Measurements from ENCODE around the gene ZNF423. TPM values are rescaled to one million over a fixed set of nuclear protein-coding genes. Genes with fewer than 3 reads are reported as not detected.

Gene ZNF423
- total RNA-seq, 1 donor from 2014 or later: 19.8 TPM

GRCh38 chr16:49499869-49500610, 355.9 kb downstream of the ZNF423 start:
- no peak for TF ChIP-seq CTCF (IDR thresholded peaks at IDR 0.05; ENCODE audit: unreplicated experiment)
- peaks cover 4% of the 10 kb centered on the region for H3K4me1 Mint-ChIP-seq
- H3K4me3 Mint-ChIP-seq: no peak overlapping the region
- H3K27ac Mint-ChIP-seq: peak overlapping the region; percentile 32
- no peak for DNase-seq (ENCODE audit: low spot score in 2 of 2, unreplicated experiment in 2 of 2)
- no peaks in the 10 kb centered on the region for H3K9me3 Mint-ChIP-seq
- H3K27me3 Mint-ChIP-seq (ENCODE audit: low read depth): no peaks in the 10 kb centered on the region
- H3K36me3 Mint-ChIP-seq: peaks cover 2% of the 10 kb centered on the region

DNA sequence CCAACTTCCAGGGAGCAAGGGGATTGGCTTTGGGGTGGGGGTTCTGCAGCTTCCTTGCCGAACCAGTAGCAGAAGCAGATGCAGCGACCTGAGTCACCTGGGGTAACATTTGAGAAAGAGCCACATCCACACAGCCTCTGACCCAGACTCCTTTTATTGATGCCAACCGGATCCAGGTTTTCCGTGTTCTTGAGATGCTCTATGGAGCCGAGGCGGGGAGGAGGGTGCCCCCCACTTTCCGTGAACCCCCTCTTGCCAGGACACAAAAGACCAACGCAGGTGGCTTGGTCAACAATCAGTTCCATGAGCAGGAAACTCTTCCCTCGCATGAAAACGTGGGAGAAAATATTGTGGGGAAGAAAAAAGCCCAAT, 356.5 kb downstream of the ZNF423 start:
- H3K9me3 Mint-ChIP-seq: no peaks in the 10 kb centered on the region
- no peak for TF ChIP-seq CTCF (IDR thresholded peaks at IDR 0.05; ENCODE audit: unreplicated experiment)
- DNase-seq (ENCODE audit: low spot score in 2 of 2, unreplicated experiment in 2 of 2): no peak
- no peak overlapping the region for H3K4me3 Mint-ChIP-seq
- H3K27me3 Mint-ChIP-seq (ENCODE audit: low read depth): no peaks in the 10 kb centered on the region
- peaks cover 4% of the 10 kb centered on the region for H3K4me1 Mint-ChIP-seq
- H3K36me3 Mint-ChIP-seq: peaks cover 2% of the 10 kb centered on the region
- no peak overlapping the region for H3K27ac Mint-ChIP-seq

- no peaks in the 10 kb centered on the region for H3K9me3 Mint-ChIP-seq
- TF ChIP-seq CTCF (IDR thresholded peaks at IDR 0.05; ENCODE audit: unreplicated experiment): no peak
- DNase-seq (ENCODE audit: low spot score in 2 of 2, unreplicated experiment in 2 of 2): no peak
- peaks cover 4% of the 10 kb centered on the region for H3K4me1 Mint-ChIP-seq
- no peak overlapping the region for H3K27ac Mint-ChIP-seq
- peaks cover 2% of the 10 kb centered on the region for H3K36me3 Mint-ChIP-seq
- H3K27me3 Mint-ChIP-seq (ENCODE audit: low read depth): no peaks in the 10 kb centered on the region
- no peak overlapping the region for H3K4me3 Mint-ChIP-seq
Observed at GRCh38 chr16:49498666-49499413, 357.1 kb downstream of the ZNF423 start.

DNA sequence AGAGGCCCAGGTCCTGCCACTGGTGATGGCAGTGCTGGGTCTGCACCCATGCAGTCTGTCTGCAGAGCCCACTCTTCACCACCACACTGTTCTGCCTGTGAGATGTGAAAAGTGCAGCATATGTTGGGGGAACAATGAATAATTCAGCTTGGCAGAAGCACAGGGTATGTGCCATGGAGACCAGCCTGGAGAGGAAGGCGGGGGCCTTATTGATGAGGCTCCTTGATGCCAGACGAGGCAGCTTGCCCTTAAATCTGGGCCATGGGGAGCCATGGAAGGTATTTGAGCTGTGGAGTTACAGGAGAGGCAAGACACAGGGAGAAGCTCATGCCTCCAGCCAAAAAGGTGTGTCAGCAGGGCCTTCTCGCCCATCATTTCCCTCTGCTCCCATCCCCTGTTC, 357.6 kb downstream of the ZNF423 start:
- DNase-seq (ENCODE audit: low spot score in 2 of 2, unreplicated experiment in 2 of 2): no peak
- H3K27me3 Mint-ChIP-seq (ENCODE audit: low read depth): no peaks in the 10 kb centered on the region
- H3K27ac Mint-ChIP-seq: no peak overlapping the region
- H3K4me1 Mint-ChIP-seq: peaks cover 4% of the 10 kb centered on the region
- no peak for TF ChIP-seq CTCF (IDR thresholded peaks at IDR 0.05; ENCODE audit: unreplicated experiment)
- H3K36me3 Mint-ChIP-seq: peaks cover 2% of the 10 kb centered on the region
- H3K9me3 Mint-ChIP-seq: no peaks in the 10 kb centered on the region
- H3K4me3 Mint-ChIP-seq: no peak overlapping the region

GRCh38 chr16:49497466-49497865, 358.4 kb downstream of the ZNF423 start:
- no peak overlapping the region for H3K4me3 Mint-ChIP-seq
- H3K4me1 Mint-ChIP-seq: peaks cover 4% of the 10 kb centered on the region
- peaks cover 2% of the 10 kb centered on the region for H3K36me3 Mint-ChIP-seq
- H3K9me3 Mint-ChIP-seq: no peaks in the 10 kb centered on the region
- no peak for DNase-seq (ENCODE audit: low spot score in 2 of 2, unreplicated experiment in 2 of 2)
- no peak overlapping the region for H3K27ac Mint-ChIP-seq
- no peak for TF ChIP-seq CTCF (IDR thresholded peaks at IDR 0.05; ENCODE audit: unreplicated experiment)
- peaks cover 3% of the 10 kb centered on the region for H3K27me3 Mint-ChIP-seq (ENCODE audit: low read depth)
